HUES48 (cell line): ENCODE measurements around the gene PHF13.
A peak's percentile ranks its signal among the peaks of the same experiment; 100 is the strongest.

Experiments
- H3K27ac ChIP-seq: one replicate; pipeline ENCODE4 v1.7.0; 2013; ENCODE audit warnings: low read depth, low read length, inconsistent platforms
- H3K27me3 ChIP-seq: 2 replicates; pipeline ENCODE4 v1.6.1; 2013; ENCODE audit warnings: mild to moderate bottlenecking, low read length; ENCODE audit not compliant: control insufficient read depth, insufficient read depth
- H3K36me3 ChIP-seq: 2 replicates; pipeline ENCODE4 v1.6.1; 2013; ENCODE audit warnings: low read length; ENCODE audit not compliant: control insufficient read depth, insufficient read depth
- H3K4me1 ChIP-seq: 2 replicates; pipeline ENCODE4 v1.6.1; 2013; ENCODE audit warnings: mild to moderate bottlenecking, low read length; ENCODE audit not compliant: control insufficient read depth, insufficient read depth
- H3K4me3 ChIP-seq: 2 replicates; pipeline ENCODE4 v1.5.1; 2013; ENCODE audit warnings: mild to moderate bottlenecking, low read depth, low read length
- H3K9ac ChIP-seq: 2 replicates; pipeline ENCODE4 v1.6.1; 2013; ENCODE audit warnings: mild to moderate bottlenecking, low read depth, low read length, moderate library complexity
- H3K9me3 ChIP-seq: 2 replicates; pipeline ENCODE4 v1.6.1; 2013; ENCODE audit warnings: low read length; ENCODE audit not compliant: control insufficient read depth, insufficient read depth

PHF13 gene

GRCh38 chr1:6624710-6625583, 11.4 kb downstream of the PHF13 start, which contains the start of gene THAP3:
TSS of gene THAP3 (plus strand) at chr1:6624868. CDS start at chr1:6625219, 351 bp downstream.
- H3K36me3 ChIP-seq: peaks cover 66% of the 10 kb centered on the region
- peak within 1 kb of the TSS; percentile 87 for H3K27ac ChIP-seq
- peak within 1 kb of the TSS; percentile 81 for H3K4me3 ChIP-seq
- no peaks in the 10 kb centered on the region for H3K9me3 ChIP-seq
- H3K4me1 ChIP-seq: no peaks in the 10 kb centered on the region
- peak within 1 kb of the TSS; percentile 78 for H3K9ac ChIP-seq
- H3K27me3 ChIP-seq: no peaks in the 10 kb centered on the region

GRCh38 chr1:6625584-6626149, 12.1 kb downstream of the PHF13 start:
- Histone ChIP-seq H3K27ac (peak overlapping the region; percentile 87), H3K4me1 (no peaks in the 10 kb centered on the region), H3K9ac (peak overlapping the region; percentile 78), H3K36me3 (peaks cover 63% of the 10 kb centered on the region), H3K4me3 (peak overlapping the region; percentile 81), H3K27me3 (no peaks in the 10 kb centered on the region), H3K9me3 (no peaks in the 10 kb centered on the region)

DNA sequence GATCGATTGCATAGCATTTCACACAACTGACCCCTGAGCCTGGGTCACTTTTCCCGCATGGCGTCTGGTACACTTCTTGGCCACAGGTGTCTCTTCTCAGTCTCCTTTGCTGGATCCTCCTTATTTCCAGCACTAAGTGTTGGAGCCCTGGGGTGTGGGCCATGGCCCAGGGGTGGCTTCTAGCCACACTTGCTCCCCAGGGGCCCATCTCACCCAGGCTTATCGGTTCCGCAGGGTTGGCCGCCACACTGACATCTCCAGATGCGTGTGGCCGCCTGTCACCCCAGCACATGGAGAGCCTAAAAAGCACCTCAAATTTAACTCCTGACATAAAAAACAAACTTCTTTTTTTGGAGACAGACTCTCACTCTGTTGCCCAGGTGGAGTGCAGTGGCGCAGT, 13.5 kb downstream of the PHF13 start:
- H3K27me3 ChIP-seq: no peaks in the 10 kb centered on the region
- no peak overlapping the region for H3K27ac ChIP-seq
- H3K9ac ChIP-seq: no peak overlapping the region
- H3K4me3 ChIP-seq: no peak overlapping the region
- H3K9me3 ChIP-seq: no peaks in the 10 kb centered on the region
- H3K36me3 ChIP-seq: peaks cover 50% of the 10 kb centered on the region
- H3K4me1 ChIP-seq: no peaks in the 10 kb centered on the region

GRCh38 chr1:6627841-6628545, 14.5 kb downstream of the PHF13 start:
- Histone ChIP-seq H3K27ac (no peak overlapping the region), H3K4me1 (no peaks in the 10 kb centered on the region), H3K4me3 (no peak overlapping the region), H3K27me3 (no peaks in the 10 kb centered on the region), H3K36me3 (peaks cover 49% of the 10 kb centered on the region), H3K9me3 (no peaks in the 10 kb centered on the region), H3K9ac (no peak overlapping the region)

- no peak overlapping the region for H3K27ac ChIP-seq
- H3K9me3 ChIP-seq: no peaks in the 10 kb centered on the region
- no peak overlapping the region for H3K4me3 ChIP-seq
- H3K36me3 ChIP-seq: peaks cover 49% of the 10 kb centered on the region
- H3K27me3 ChIP-seq: no peaks in the 10 kb centered on the region
- H3K9ac ChIP-seq: no peak overlapping the region
- H3K4me1 ChIP-seq: no peaks in the 10 kb centered on the region
These were observed 15.5 kb downstream of the PHF13 start for GRCh38 chr1:6628971-6629479.

DNA sequence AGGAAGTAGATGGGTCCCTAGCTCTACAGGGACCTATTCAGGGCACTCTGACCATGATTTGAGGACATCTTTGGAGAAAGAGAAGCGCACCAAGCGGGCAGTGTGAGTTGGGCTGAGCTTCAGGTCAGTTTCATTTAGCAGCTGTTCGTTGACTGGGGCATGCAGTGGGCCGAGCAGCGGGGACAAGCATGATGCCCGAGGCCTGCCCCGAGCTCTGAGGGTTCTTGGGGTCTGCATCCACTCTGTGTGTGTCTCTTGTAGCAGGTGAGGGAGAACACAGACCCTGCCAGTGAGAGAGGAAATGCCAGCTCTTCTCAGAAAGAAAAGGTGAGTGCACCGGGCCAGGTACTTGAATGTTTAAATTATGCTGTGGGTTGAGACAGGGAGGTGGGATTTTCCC, 16.5 kb downstream of the PHF13 start:
- Histone ChIP-seq H3K4me1 (no peaks in the 10 kb centered on the region), H3K36me3 (peaks cover 56% of the 10 kb centered on the region), H3K27me3 (no peaks in the 10 kb centered on the region), H3K9me3 (no peaks in the 10 kb centered on the region), H3K4me3 (no peak overlapping the region), H3K27ac (no peak overlapping the region), H3K9ac (no peak overlapping the region)

DNA sequence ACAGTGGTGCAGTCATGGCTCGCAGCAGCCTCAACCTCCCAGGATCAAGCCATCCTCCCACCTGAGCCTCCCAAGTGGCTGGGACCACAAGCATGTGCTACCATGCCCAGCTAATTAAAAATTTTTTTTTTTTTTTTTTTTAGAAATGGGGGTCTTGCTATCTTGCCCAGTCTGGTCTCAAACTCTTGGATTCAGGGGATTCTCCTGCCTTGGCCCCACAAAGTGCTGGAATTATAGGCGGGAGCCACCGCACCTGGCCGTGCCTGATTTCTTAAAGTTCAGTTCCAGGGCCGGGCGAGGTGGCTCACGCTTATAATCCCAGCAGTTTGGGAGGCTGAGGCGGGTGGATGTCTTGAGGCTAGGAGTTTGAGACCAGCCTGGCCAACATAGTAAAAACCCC, 17.5 kb downstream of the PHF13 start:
- Histone ChIP-seq H3K27ac (no peak overlapping the region), H3K9ac (no peak overlapping the region), H3K9me3 (no peaks in the 10 kb centered on the region), H3K27me3 (no peaks in the 10 kb centered on the region), H3K4me3 (no peak overlapping the region), H3K36me3 (peaks cover 66% of the 10 kb centered on the region), H3K4me1 (no peaks in the 10 kb centered on the region)

DNA sequence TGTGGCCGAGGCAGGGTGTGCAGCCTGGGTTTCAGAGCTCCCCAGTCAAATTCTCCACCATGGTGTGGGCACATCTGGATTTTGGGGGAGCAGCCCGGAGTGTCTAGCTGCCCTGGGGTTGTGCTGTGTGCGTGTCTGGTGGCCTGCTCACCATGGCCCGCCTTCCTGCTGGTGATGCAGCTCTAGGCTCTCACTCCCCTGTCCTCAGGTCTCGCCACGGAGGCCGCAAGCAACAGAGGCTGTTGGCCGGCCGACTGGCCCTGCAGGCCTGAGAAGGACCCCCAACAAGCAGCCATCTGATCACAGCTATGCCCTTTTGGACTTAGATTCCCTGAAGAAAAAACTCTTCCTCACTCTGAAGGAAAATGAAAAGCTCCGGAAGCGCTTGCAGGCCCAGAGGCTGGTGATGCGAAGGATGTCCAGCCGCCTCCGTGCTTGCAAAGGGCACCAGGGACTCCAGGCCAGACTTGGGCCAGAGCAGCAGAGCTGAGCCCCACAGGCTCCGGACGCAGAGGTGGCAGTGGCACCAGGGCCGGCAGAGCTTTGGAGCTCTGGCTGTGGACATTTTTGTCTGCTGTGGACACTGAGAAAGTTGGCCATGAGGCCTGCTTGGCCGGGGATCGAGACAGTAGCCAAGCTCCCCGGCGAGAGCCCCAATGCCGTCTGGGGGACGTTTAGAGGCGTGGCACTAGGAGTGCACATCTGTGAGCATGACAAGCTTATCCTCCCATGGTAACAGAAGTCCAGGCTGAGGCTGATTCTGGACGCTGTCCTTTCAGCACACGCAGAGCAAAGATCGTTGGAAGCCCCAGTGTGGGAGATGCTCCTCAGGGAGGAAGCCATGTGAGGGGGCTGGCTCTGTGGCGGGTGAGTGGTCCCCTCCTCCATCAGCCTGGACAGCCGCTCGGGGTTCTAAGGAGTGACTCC, 19.3 kb downstream of the PHF13 start:
- H3K36me3 ChIP-seq: peaks cover 79% of the 10 kb centered on the region
- H3K9me3 ChIP-seq: no peaks in the 10 kb centered on the region
- H3K4me1 ChIP-seq: no peaks in the 10 kb centered on the region
- H3K9ac ChIP-seq: no peak overlapping the region
- H3K4me3 ChIP-seq: no peak overlapping the region
- no peak overlapping the region for H3K27ac ChIP-seq
- no peaks in the 10 kb centered on the region for H3K27me3 ChIP-seq

GRCh38 chr1:6634371-6635052, 21.0 kb downstream of the PHF13 start:
- Histone ChIP-seq H3K27ac (no peak overlapping the region), H3K27me3 (no peaks in the 10 kb centered on the region), H3K36me3 (peaks cover 80% of the 10 kb centered on the region), H3K4me1 (no peaks in the 10 kb centered on the region), H3K9ac (no peak overlapping the region), H3K4me3 (no peak overlapping the region), H3K9me3 (no peaks in the 10 kb centered on the region)
